Esophagus squamous epithelium (tissue), 5 donors: ENCODE results near the gene AQP1. TPM values are rescaled to one million over a fixed set of nuclear protein-coding genes. Genes with fewer than 3 reads are reported as not detected.

ENCODE experiments used
- DNase-seq: peaks from one replicate; lab custom pipeline; 2025; lab: John Stamatoyannopoulos, UW
- H3K27ac ChIP-seq, 4 donors: fragments of 200-600 bp; sonication (generic); one replicate each; pipeline ENCODE4 v1.5.1; 2016 to 2019; ENCODE audit warnings: mild to moderate bottlenecking in 1 of 4
- H3K27me3 ChIP-seq, 4 donors: fragments of 200-600 bp; sonication (generic); 1 replicate in 3 of 4; 2 replicates in 1 of 4; pipeline versions ENCODE4 v1.5.1 to v1.6.0; 2017 to 2021; ENCODE audit warnings: antibody characterized with exemption in 1 of 4
- H3K36me3 ChIP-seq, 3 donors: fragments of 200-600 bp; sonication (generic); one replicate each; pipeline ENCODE4 v1.5.1; 2016 to 2019
- H3K4me1 ChIP-seq, 3 donors: fragments of 200-600 bp; sonication (generic); one replicate each; pipeline ENCODE4 v1.5.1; 2017 to 2019
- H3K4me3 ChIP-seq, 4 donors: fragments of 200-600 bp; sonication (generic); 1 replicate in 3 of 4; 2 replicates in 1 of 4; pipeline ENCODE4 v1.5.1; 2016 to 2019; ENCODE audit warnings: mild to moderate bottlenecking in 2 of 4, moderate library complexity in 1 of 4
- H3K9me3 ChIP-seq, 3 donors: fragments of 200-600 bp; sonication (generic); one replicate each; pipeline ENCODE4 v1.5.1; 2016 to 2019
- POLR2A ChIP-seq, 4 donors: fragments of 450-650 bp; IDR thresholded peaks; one replicate each; pipeline ENCODE4 v1.6.1; 2017; ENCODE audit warnings: antibody characterized with exemption in 4 of 4, mild to moderate bottlenecking in 4 of 4, moderate library complexity in 3 of 4
- WGBS, 2 donors: methylation state at CpG; one replicate each; pipeline ENCODE4 v1.1.5; 2018; 5-methylcytosine and 5-hydroxymethylcytosine counted together
- intact Hi-C: fragments of 100-400 bp; cut with DNase I; formaldehyde crosslinking; loops from one replicate; pipeline ENCODE4 v1.15.0; 2022
- total RNA-seq, 4 donors: library from RNA; depleted of rRNA; stranded (reverse); fragments of >200 nt; gene quantifications; one replicate each; pipeline ENCODE4 v1.1.0, GENCODE V29; 2016
- TF ChIP-seq, protein P1 (sequence below), 6 experiments: fragments of 450-650 bp in 4 of 6; fragments of 200-600 bp in 2 of 6; sonication (generic) in 2 of 6; IDR thresholded peaks; one replicate each; pipeline ENCODE4 v1.5.1; 2016 to 2019; ENCODE audit warnings: antibody characterized with exemption in 6 of 6, mild to moderate bottlenecking in 4 of 6, moderate library complexity in 4 of 6
- donor health status: DM: yes; HTN: yes; CAD: no.

The AQP1 gene
- total RNA-seq, 4 donors from 2014 or later = 14.9 to 159 (median 44.7) TPM

DNA sequence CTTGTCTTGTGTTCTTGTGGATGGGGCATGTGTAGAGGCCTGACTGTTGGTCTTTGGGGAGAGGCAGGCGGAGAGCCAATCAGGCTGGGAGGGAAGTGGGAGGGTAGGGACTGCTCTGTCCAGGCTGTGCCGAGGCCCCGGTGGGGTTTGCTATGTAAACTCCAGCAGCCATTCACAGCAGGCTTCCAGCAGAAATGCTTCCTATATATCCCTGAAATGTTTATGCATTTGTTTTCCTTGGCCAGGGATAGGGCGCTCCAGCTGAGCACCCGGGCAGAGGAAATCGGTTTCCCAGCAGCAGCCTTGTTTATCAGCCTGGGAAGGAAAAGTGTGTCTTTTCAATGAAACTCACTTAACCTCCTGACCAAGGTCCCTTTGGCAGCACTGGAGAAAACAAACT lies 18.3 kb upstream of the AQP1 start:
- 45 to 52% methylated on average over 5 to 6 of the region's 6 CpGs for WGBS, 2 donors
- peak overlapping the region in 3 of 4 donors; percentile 28 to 66 (median 62) for H3K27ac ChIP-seq
- peaks cover 9 to 66% (median 34%) of the 10 kb centered on the region in 3 donors for H3K4me1 ChIP-seq
- DNase-seq = no peak
- no peaks in the 10 kb centered on the region for H3K27me3 ChIP-seq
- TF ChIP-seq POLR2A (IDR thresholded peaks at IDR 0.05) = no peak
- TF ChIP-seq, protein P1, sequence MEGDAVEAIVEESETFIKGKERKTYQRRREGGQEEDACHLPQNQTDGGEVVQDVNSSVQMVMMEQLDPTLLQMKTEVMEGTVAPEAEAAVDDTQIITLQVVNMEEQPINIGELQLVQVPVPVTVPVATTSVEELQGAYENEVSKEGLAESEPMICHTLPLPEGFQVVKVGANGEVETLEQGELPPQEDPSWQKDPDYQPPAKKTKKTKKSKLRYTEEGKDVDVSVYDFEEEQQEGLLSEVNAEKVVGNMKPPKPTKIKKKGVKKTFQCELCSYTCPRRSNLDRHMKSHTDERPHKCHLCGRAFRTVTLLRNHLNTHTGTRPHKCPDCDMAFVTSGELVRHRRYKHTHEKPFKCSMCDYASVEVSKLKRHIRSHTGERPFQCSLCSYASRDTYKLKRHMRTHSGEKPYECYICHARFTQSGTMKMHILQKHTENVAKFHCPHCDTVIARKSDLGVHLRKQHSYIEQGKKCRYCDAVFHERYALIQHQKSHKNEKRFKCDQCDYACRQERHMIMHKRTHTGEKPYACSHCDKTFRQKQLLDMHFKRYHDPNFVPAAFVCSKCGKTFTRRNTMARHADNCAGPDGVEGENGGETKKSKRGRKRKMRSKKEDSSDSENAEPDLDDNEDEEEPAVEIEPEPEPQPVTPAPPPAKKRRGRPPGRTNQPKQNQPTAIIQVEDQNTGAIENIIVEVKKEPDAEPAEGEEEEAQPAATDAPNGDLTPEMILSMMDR (IDR thresholded peaks at IDR 0.05) = no peak
- H3K4me3 ChIP-seq = no peak overlapping the region
- no peaks in the 10 kb centered on the region for H3K36me3 ChIP-seq
- intact Hi-C loops = no loop called here
- no peaks in the 10 kb centered on the region for H3K9me3 ChIP-seq

DNA sequence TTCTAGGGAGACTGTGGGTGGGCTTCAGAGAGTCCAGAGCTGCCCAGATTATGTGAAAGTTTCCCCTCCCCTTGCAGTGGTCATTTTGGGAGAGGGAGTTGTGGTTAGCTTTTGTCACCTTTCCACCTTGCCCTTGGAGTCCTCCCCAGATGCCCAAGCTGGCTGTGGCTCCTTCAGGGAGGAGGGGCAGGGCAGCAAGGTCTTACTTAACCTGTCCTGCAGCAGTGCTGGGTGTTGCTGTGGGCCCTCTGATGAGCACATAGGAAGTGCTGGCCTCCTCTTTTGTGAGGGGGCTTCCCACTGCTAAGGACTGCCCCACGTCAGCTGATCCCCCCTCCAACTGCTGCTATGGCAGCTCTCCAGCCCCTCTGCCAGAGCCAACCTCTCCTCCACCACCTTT lies 17.6 kb upstream of the AQP1 start:
- no peak for TF ChIP-seq POLR2A (IDR thresholded peaks at IDR 0.05)
- TF ChIP-seq, protein P1 (IDR thresholded peaks at IDR 0.05) = no peak
- no peaks in the 10 kb centered on the region for H3K27me3 ChIP-seq
- no peak overlapping the region for H3K4me3 ChIP-seq
- intact Hi-C loops = no loop called here
- no peak for DNase-seq
- H3K4me1 ChIP-seq = peaks cover 9 to 66% (median 30%) of the 10 kb centered on the region in 3 donors
- no peaks in the 10 kb centered on the region for H3K9me3 ChIP-seq
- peak overlapping the region in 3 of 4 donors; percentile 28 to 66 (median 62) for H3K27ac ChIP-seq
- 36% methylated on average over 1 of the region's 1 CpG; no CpG with 5 or more reads in 1 of the 2 donors for WGBS, 2 donors
- no peaks in the 10 kb centered on the region for H3K36me3 ChIP-seq

DNA sequence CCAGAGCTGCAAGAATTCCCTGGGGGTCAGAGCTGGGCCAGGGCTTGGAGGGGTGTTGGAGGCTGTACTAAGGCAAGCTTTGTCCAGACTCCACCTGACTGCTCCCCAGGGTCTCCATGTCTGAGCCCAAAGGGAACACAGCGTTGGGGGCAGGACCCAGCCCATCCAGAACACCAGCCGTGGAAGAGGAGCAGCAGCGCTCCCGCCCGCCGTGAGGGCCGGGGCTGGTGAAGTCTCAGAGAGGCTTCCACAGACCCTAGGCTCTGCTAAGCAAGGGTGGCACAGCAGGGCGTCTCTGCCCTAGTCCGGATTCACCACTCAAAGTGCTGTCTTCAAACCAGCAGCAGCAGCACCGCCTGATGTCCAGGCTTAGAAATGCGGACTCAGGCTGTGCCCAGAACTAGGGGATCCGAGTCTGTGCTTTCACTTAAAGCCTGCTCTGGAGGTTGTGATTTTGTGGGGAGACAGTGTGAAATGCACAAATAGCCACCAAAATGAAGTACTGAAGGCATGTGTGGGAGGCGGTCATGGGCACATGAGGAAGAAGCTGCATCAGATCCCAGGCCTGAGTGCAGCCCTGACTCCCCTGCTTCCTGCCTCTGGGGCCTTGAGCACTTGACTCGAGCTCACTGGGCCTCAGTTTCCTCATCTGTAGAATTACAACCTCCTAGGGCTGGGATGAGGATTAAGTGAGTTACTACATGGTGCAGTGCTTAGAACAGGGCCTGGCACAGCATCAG lies 16.6 kb upstream of the AQP1 start:
- H3K9me3 ChIP-seq = no peaks in the 10 kb centered on the region
- 86 to 95% methylated on average over 7 to 9 of the region's 14 CpGs for WGBS, 2 donors
- TF ChIP-seq, protein P1 (IDR thresholded peaks at IDR 0.05) = no peak
- no peak for TF ChIP-seq POLR2A (IDR thresholded peaks at IDR 0.05)
- no peaks in the 10 kb centered on the region for H3K36me3 ChIP-seq
- H3K4me1 ChIP-seq = peaks cover 9 to 71% (median 35%) of the 10 kb centered on the region in 3 donors
- H3K4me3 ChIP-seq = no peak overlapping the region
- H3K27ac ChIP-seq = peak overlapping the region in 2 of 4 donors; percentile 62 to 66
- intact Hi-C loops = no loop called here
- DNase-seq = no peak
- no peaks in the 10 kb centered on the region for H3K27me3 ChIP-seq

DNA sequence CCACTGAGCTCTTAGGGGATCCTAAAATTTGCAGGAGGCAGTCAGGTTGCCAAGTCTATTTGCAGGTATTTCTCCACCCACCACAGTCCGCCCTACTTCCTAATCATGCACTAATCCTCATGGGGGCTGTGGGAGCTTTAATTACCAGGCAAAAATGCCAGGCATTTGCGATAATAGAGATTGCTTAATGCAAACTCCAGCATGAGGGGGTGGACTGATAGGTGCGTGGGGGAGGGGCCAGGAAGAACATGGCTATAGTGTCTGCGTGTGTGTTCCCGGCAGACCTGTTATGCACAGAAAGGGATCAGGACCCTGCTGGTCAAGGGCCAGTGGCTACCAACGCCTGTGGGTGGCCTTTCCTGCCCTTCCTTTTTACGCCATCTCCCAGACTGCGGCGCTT lies 15.6 kb upstream of the AQP1 start:
- intact Hi-C loops = no loop called here
- no peaks in the 10 kb centered on the region for H3K27me3 ChIP-seq
- no peak overlapping the region for H3K4me3 ChIP-seq
- DNase-seq = no peak
- peaks cover 9 to 78% (median 38%) of the 10 kb centered on the region in 3 donors for H3K4me1 ChIP-seq
- H3K36me3 ChIP-seq = no peaks in the 10 kb centered on the region
- peak overlapping the region in 2 of 4 donors; percentile 58 to 62 for H3K27ac ChIP-seq
- 79 to 84% methylated on average over 8 to 9 of the region's 9 CpGs for WGBS, 2 donors
- no peaks in the 10 kb centered on the region for H3K9me3 ChIP-seq
- TF ChIP-seq, protein P1 (IDR thresholded peaks at IDR 0.05) = no peak
- TF ChIP-seq POLR2A (IDR thresholded peaks at IDR 0.05) = no peak
